SU-DHL-6 (cell line): ENCODE results near the gene ZCCHC24.

Experiments
- EZH2phosphoT487 ChIP-seq: fragments of 200-600 bp; sonication (generic), shearing (Covaris generic); conservative IDR thresholded peaks from 2 replicates; pipeline ENCODE4 v1.6.1; 2018; ENCODE audit warnings: mild to moderate bottlenecking, antibody characterized with exemption, low read length, moderate library complexity, mixed read lengths
- TF ChIP-seq, protein P1 (sequence below): fragments of 200-600 bp; sonication (generic); IDR thresholded peaks from one replicate; pipeline ENCODE4 v1.5.1; 2017; ENCODE audit warnings: antibody characterized with exemption, mild to moderate bottlenecking, low read length, moderate library complexity; ENCODE audit not compliant: insufficient read depth, poor library complexity, severe bottlenecking

DNA sequence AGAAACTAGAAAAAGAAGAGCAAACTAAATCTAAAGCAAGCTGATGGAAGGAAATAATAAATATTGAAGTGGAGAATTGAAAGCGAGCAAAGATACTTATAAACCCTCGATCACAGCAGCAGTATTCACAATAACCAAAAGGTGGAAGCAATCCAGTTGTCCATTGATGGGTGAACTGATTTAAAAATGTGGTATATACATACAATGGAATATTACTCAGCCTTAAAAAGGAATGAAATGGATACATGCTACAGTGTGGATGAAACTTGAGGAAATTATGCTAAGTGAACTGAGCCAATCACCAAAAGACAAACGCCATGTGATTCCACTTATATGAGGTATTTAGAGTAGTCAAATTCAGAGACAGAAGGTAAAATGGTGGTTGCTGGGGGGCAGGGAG lies 17.5 kb downstream of the ZCCHC24 start:
- TF ChIP-seq, protein P1, sequence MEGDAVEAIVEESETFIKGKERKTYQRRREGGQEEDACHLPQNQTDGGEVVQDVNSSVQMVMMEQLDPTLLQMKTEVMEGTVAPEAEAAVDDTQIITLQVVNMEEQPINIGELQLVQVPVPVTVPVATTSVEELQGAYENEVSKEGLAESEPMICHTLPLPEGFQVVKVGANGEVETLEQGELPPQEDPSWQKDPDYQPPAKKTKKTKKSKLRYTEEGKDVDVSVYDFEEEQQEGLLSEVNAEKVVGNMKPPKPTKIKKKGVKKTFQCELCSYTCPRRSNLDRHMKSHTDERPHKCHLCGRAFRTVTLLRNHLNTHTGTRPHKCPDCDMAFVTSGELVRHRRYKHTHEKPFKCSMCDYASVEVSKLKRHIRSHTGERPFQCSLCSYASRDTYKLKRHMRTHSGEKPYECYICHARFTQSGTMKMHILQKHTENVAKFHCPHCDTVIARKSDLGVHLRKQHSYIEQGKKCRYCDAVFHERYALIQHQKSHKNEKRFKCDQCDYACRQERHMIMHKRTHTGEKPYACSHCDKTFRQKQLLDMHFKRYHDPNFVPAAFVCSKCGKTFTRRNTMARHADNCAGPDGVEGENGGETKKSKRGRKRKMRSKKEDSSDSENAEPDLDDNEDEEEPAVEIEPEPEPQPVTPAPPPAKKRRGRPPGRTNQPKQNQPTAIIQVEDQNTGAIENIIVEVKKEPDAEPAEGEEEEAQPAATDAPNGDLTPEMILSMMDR, result no peak
- no peak for TF ChIP-seq EZH2phosphoT487
